ENCODE measurements around the gene STK10.
A peak's percentile ranks its signal among the peaks of the same experiment; 100 is the strongest.
"Not testable (repeated sequence)": the region's sequence is repeated elsewhere in the genome, so short reads cannot be mapped to it uniquely, and the experiment has no call there.

Gene STK10

DNA sequence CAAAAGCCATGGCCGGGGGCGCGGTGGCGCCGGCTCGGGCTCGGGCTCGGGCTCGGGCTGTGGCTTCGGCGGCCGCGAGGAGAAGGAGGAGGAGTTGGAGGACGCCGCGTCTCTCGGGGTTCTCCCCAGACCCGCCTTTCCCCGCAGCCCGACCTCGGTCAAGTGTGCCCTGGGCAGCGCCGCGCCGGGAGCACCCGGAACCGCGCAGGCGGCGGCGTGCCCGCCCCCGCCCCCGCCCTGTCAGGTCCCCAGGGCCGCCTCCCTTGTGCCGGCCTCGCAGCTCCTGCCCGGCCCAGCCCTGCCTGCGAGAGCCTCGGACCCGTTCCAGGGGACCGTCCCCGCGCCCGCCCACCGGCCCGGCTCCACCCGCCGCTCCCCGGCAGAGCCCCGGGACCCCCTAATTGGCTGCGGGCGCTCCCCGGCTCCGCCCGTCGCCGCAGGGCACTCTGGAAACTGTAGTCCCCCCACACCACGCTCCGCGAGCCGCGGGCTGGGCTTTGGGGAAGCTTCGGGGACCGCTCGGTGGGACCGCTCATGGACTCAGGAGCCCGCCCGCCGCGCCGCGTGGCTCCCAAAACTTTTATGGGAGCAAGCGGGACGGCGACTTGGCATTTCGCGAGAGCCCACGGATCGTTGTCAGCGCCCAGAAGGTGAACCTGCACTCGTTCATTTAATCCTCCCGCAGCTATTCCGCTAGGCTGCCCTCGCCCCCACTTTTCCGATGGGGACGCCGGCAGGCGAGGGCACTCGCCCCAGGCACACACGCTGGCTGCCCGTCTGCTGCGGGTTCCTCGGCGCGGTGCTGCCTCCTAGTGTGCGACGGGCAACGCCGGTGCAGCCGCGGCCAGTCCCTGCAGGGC lies at the start of gene STK10:
TSS of gene STK10 (minus strand) at position 192 of the 860 bp plus-strand sequence. CDS start at position 10, 182 bp downstream.
- DNase-seq (ENCODE audit: low read depth), result peak; percentile 82

DNA sequence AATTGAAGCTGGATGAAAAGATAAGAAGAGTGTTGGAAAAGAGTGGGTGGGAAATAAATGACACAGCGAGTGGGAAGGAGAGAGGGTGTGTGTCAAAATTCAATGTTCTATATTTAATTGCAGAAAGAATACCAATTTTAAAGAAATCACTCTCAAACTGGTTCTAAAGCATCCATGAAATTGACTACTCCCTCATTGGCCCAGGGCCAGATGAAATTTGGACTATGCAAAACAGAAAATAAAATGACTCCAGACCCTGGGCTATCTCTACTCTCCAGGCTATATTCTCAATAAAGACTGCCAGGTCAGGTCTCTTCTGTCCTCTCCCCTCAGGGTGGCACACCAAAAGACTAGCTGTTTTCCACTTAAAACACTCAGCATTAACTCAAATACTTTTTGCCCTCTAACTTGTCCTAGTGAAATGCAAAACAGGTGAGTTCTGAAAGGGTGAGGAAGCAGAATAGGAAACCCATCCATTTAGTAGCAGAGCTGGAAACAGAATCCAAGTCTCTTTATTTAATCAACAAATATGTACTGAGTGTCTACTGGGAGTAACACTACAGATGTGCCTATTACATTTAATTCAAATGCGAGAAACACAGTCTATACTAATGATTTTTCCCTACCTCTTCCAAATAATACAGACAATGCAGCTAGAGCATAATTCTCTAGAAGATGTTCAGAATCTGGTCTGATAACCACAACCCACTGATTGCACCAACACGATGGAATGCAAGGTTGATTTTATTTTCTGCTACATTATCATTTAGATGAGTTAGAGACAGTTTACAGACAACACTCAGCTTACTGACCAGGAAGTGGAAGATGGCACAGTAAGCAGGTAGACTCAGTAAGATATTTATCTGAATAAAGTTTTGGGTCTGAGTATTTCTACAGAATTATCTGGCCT lies 48.1 kb upstream of the STK10 start:
- DNase-seq (ENCODE audit: low read depth), result peak; percentile 56

DNA sequence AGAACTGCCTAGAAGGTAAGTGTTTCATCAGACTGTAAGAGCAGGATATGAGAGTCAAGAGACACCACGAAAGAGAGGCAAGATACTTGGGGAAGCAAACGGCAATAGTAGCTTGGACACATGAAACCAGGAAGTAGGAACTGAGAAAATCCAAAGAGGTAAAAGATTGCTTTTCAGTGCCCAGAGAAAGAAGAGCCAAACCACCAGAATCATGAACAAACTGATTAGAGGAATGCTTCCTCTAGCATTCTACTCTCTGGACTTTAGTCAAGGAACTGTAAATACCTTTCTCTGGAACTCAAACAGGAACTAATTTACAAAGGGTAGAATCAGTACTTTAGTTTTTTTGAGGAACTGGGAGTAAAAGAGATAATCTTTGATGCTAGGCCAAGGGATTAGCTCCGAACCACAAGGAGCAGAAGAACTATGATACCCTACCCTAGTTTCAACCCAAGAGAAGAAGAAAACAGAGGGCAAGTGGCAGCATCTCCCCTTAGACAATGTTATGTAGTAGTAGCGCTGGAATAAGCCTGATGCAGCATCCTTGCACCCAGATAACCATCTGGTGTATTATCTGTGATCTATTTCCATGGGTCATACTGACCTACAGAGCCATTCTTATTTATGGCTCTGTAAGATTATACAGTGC lies 47.2 kb upstream of the STK10 start:
- DNase-seq (ENCODE audit: low read depth), result peak; percentile 30

DNA sequence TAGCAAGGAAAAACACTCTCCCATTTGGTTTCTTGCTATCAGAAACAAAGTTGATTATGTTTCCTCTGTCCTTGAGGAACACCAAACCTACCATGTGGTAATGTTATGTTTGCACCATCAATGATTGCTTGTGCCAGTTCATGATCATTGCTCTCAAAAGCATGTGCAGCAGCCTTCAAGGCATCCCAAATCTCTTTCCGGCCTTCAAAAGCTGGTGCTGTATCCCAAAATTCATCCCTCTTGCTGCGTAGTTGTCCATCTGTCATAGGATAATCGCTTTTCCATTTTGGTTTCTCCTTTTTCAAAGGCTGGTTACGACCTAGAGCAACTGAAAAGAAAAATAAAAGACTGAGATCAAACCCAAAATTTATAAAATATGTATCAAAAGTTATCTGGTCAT lies 46.0 kb upstream of the STK10 start:
- no peak for DNase-seq (ENCODE audit: low read depth)

DNA sequence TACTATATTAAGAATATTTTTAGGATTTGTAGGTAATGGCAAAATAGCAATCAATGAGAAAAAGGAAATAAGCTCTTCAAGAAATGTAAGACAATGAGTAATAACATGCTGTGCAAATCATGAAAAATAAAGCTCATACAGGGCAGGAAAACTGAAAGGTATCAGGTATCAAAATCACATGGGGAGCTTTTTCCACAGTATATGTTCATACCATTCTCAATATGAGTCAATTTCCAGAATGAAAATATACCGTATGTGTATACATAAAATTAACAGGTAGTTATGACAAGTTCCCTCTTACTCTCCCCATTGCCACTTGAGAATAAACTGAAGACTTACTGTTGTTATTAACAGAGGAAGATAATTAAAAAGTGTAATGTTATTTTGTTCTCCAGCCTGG lies 41.9 kb upstream of the STK10 start:
- DNase-seq (ENCODE audit: low read depth), result no peak

DNA sequence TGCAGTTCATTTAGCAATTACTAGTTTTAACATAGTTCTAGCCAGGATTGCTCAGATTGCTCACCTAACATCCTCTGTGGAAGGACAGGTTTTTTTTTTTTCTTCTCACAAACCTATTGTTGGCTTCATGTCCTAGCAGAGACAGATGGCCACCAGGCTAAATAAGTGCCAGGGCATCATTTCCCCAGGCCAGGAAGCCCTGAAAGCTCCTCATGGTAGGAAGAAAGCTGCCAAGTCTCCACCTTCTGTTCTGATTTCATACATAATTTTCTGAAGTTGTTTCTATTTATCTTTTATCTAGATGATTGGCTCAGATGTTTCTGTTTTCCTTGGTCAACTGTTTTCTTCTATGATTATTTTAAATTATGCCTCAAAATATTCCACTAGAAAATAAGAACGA lies 37.0 kb upstream of the STK10 start:
- no peak for DNase-seq (ENCODE audit: low read depth)

DNA sequence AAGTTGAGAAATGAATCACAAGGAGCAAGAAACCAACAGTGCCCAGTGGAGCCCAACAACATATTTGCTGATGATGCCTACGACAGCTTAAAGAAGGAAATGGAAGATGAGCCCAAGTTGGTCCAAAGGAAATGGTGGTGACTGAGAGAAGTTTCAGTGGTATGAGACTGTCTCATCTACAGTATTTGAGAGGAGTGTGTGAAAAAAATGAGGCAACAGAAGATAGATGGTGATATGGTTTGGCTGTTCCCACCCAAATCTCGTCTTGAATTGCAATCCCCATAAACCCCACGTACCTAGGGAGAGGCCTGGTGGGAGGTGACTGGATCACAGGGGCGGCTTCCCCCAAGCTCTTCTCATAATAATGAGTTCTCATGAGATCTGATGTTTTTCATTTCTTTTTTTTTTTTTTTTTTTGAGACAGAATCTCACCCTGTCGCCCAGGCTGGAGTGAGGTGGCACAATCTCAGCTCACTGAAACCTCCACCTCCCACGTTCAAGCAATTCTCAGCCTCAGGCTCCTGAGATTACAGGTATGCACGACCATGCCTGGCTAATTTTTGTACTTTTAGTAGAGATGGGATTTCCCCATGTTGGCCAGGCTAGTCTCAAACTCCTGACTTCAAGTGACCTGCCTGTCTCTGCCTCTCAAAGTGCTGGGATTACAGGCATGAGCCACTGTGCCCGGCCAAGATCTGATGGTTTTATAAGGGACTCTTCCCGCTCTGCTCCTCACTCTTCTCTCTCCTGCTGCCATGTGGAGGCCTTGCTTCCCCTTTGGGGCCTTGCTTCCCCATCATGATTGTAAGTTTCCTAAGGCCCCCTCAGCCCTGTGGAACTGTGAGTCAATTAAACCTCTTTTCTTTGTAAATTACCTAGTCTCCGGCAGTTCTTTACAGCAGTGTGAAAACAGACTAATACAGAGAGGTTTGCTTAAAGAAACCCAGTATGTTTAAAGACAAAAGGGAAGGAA lies 36.2 kb upstream of the STK10 start:
- DNase-seq (ENCODE audit: low read depth), result no peak

DNA sequence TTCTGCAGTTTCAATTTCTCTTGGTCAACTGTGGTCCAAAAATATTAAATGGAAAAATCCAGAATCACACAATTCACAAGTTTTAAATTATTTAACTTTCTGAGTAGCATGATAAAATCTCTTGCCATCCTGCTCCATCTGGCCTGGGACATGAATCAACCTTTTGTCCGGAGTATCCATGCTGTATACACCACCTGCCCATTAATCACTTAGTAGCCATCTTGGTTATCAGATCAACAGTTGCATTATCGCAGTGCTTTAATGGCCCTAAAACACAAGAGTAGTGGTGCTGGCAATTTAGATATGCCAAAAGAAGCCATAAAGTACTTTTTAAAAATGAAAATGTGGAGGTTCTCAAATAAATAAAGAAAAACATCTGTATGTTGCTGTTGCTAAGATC lies 31.3 kb upstream of the STK10 start:
- DNase-seq (ENCODE audit: low read depth), result no peak

DNA sequence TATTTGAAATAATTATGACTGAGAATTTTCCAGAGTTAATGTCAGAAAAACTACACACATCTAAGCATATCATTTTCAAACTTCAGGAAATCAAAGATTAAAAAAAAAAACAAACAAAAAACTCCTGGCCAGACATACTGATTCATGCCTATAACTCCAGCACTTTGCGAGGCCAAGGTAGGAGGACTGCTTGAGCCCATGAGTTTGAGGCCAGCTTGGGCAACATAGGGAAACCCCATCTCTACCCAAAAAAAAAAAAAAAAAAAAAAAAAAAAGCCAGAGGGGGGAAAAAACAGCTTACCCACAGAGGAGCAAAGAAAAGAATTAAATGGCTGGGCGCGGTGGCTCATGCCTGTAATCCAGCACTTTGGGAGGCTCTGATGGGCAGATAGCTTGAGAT lies 28.3 kb upstream of the STK10 start:
- no peak for DNase-seq (ENCODE audit: low read depth)

DNA sequence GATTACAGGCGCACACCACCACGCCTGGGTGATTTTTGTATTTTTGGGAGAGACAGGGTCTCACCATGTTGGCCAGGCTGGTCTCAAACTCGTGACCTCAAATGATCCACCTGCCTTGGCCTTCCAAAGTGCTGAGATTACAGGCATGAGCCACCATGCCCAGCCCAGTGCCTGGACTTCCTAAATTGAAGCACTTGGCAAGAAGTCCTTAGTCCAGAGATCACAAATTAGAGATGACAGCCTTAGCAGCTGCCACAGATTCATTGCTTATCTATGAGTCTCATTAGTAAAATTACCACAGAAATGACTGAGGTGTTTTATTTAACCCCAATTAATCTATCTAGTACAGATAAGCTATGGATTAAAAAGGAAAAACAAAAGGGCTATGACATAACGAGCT lies 25.1 kb upstream of the STK10 start:
- DNase-seq (ENCODE audit: low read depth), result no peak

DNA sequence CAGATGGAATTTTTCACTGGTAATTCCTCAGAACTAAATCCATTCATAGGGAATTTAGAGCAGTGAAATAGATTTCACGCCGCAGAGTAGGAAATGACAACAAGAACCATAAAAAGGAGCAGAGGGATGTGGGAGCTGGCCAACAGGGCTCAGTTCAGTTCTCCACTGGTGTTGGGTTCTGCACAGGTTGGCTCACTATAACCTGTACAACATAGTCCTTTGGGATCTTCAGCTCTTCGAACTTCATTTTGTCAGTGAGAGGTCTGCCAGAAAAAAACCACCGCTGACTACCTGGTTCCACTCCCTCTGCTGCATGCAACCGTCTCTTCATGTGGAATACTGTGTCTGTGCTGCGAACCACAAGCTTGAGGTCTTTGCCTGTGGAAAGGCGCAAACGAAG lies 23.7 kb upstream of the STK10 start:
- DNase-seq (ENCODE audit: low read depth), result no peak

DNA sequence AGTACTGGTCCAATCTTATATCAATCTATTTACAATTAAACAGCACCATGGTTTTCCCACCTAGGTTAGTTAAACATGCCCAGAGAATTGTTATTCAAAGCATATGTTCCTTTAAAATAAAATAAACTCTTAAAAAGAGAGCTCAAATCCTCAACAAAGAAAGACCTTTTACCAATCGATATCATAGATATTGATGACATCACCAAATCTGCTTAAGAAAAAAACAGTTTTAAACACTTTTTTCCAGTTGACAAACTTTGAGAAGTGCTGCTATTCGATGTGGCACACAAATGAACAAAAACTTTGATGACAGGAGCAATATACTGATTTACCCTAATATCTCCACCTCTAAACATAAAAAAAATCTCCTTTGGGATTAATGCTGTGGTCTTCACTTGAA lies 21.7 kb upstream of the STK10 start:
- DNase-seq (ENCODE audit: low read depth), result no peak

DNA sequence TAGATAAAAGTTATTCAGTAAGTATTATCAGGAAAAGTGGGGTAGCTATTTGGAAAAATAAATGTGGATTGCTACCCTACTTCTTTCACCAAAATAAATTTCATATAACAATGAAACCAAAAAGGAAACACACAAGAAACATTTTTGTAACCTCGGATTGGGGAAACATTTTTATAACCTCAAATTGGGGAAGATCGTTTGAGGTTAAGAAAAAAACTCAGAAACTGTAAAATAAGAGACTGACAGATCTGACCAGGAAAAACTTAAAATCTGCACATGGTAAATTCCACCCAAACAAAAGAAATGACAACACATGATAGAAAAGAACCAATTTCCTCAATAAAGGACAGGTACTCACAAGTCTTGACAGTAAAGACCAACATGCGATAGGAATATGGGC lies 19.5 kb upstream of the STK10 start:
- DNase-seq (ENCODE audit: low read depth), result no peak

DNA sequence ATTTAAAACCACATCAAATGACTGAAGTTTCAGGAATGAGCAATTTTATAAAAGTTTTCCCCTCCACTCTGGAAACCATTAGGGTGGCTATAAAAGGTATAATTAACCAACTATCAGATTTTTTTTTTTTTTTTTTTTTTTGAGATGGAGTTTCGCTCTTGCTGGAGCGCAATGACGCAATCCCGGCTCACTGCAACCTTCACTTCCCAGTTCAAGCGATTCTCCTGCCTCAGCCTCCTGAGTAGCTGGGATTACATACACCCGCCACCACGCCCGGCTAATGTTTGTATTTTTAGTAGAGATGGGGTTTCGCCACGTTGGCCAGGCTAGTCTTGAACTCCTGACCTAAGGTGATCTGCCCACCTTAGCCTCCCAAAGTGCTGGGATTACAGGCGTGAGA lies 18.0 kb upstream of the STK10 start:
- not testable (repeated sequence) for DNase-seq (ENCODE audit: low read depth)

DNA sequence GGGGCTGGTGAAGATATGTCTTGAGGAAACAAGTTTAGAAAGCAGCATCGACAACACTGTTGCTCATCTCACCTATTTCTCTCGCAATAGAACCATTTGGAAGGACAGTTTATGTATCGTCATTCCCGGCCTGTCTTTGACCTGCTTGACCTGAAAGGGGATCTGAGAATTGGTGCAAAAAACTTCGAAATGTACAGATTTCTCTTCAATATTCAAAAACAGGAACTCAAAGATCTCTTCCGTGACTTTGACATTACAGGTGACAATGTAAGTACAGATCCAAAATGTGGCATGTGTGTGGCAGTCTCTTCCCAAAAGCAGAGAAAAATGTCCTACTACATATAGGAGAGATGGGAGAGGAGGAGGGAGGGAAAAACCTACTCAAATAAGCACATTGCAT lies 12.5 kb upstream of the STK10 start:
- no peak for DNase-seq (ENCODE audit: low read depth)

DNA sequence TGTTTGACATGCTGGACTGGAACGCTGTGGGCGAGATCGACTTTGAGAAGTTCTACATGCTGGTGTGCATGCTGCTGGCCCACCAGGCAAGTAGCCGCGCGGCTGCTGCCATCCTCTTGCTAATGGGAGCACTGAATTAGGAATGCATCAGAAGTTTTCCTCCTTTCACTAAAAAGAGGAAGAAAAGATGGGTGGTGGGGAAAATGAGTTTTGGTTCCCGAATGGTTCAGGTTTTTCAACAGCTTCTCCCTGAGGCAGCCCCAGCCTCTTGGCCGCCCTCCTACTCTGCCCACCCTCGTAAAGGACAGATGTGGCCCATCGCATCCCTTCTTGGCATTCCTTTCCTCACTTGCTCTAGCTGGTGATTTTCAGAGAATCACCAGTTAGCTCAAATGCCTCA lies 11.4 kb upstream of the STK10 start:
- no peak for DNase-seq (ENCODE audit: low read depth)

DNA sequence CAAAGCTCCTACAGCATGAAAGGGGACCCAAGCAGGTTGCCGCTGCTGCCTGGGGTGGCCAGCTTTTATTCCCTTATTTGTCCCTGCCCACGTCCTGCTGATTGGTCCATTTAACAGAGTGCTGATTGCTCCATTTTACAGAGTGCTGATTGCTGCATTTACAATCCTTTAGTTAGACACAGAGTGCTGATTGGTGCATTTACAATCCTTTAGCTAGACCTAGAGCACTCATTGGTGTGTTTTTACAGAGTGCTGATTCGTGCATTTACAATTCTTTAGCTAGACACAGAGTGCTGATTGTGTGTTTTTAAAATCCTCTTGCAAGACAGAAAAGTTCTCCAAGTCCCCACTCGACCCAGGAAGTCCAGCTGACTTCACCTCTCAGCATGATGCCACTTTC lies 9.8 kb upstream of the STK10 start:
- DNase-seq (ENCODE audit: low read depth), result not testable (repeated sequence)

DNA sequence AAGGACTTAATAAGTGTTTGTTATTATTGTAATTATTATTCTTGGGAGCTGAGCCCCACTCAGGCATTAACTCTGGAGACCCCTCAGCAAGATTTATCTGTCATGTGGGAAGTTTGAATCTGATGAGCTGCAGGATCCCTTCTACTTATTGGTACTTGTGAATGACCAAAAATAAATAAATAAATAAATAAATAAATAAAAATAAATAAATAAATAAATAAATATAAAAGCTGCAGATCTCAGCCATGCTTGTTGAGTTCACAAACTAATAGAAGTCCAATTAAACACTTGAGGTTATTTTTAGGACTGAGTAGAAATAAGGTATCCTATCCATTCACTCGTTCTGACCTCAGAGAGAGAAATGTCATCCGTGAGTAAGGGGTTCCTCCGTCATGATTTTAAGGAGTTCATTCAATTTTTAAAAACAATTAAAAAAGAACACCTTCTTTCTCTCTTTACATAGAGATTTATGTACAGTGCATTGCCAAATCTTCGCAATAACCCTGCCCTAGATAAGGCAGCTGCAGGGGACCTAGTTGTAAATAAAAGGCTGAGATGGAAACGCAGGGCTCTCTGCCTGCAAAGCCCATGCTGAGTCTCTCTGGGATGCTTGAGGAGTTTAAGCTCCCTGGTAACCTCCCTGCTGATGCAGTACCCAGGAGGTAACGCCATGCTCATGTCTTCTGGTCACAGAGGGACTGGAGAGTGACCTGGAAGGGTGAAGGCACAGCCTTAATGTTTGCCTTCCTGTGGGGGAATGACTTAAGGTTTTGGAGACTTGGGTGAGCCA lies 7.2 kb upstream of the STK10 start:
- DNase-seq (ENCODE audit: low read depth), result no peak

DNA sequence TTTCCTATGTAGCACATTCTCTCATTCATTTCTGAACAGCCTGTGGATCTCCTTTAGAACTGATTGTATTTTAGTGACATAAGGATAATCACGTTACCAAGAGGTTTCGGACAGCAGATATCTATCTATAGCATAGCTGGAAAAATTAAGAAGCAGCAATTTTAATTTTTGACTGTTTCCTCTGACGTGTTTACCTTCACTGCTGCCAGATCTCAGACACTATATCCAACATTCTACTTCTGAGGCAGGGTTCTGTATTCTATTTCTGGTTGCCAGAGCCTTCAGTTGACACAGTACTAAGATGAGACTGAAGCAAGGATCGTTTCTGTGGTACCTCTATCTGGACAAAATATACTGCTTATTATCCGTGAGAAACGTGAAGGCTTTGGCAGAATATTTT lies 5.8 kb upstream of the STK10 start, which contains the start of gene EFCAB9:
TSS of gene EFCAB9 (plus strand) at position 301 of the 400 bp plus-strand sequence. CDS start at position 302, 1 bp downstream.
- DNase-seq (ENCODE audit: low read depth), result no peak

DNA sequence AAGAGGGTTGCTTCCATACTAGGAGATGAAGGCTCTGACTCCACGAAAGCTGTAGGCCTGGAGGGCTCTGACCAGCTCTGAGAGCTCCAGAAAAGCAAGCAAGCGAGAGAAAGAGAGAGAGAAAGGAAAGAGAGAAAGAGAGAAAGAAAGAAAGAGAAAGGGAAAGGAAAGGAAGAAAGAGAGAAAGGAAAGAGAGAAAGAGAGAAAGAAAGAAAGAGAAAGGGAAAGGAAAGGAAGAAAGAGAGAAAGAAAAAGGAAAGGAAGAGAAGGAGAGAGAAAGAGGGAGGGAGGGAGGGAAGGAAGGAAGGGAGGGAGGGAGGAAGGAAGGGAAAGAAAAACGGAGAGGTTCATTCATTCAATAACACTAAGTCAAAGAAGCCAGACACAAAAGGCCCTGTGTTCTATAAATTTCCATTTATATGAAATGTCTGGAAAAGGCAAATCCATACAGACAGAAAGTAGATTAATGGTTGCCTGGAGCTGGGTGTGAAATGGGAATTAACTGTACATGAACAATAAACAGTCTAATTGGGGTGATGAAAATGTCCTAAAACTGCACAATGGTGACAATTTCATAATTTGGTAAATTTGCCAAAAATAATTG lies 1.8 kb upstream of the STK10 start:
- no peak for DNase-seq (ENCODE audit: low read depth)

All from amniotic epithelial cell (primary cell).